ENCODE measurements around the gene TMEM18. TPM values are rescaled to one million over a fixed set of nuclear protein-coding genes. Genes with fewer than 3 reads are reported as not detected.

TMEM18 gene
- total and polyA plus RNA-seq, 2 of the 4 experiments (the other 2 are of a cell fraction), result 15.2 to 30.2 TPM

GRCh38 chr2:664063-664462 lies 13.1 kb downstream of the TMEM18 start:
- no peak overlapping the region for H2BK5ac ChIP-seq (ENCODE audit: low read depth, low read length, poor library complexity, severe bottlenecking)
- intact Hi-C loops (cut with micrococcal nuclease) (no loop called here), in situ Hi-C loops (cut with MboI; ENCODE audit: low sequenced_read_pairs) (loop anchor here (10.0 kb wide), 1 partner anchor 419 kb away; no protein-coding TSS in a partner anchor), dilution Hi-C loops (cut with HindIII; ENCODE audit: low sequenced_read_pairs, unreplicated experiment) (no loop called here)
- peaks cover 15% of the 10 kb centered on the region for H3K36me3 ChIP-seq (ENCODE audit: control insufficient read depth, insufficient read depth, low read length)
- H2BK120ac ChIP-seq (ENCODE audit: low read depth, low read length), result no peak overlapping the region
- no peak overlapping the region for H3K14ac ChIP-seq (replicated peaks; ENCODE audit: low read depth, low read length)
- DNase-seq (no peak), ATAC-seq (ENCODE audit: low read depth) (no peak)
- H3K56ac ChIP-seq (ENCODE audit: extremely low read depth, insufficient read depth, low read length), result no peak overlapping the region
- peaks cover 5% of the 10 kb centered on the region; the same call in 1 of the 2 replicates for H3K9me1 ChIP-seq (ENCODE audit: insufficient read depth, low read length)
- H2BK20ac ChIP-seq (ENCODE audit: low read depth, low read length), result no peak overlapping the region
- no peak overlapping the region for H2AK5ac ChIP-seq (ENCODE audit: low read depth, low read length)
- CTCF ChIA-PET, result interaction anchor here (0.6 kb wide), 1 partner anchor 476 kb away, joined by 4 read pairs; no protein-coding TSS in a partner anchor
- H3K9ac ChIP-seq (ENCODE audit: low read depth, low read length), result no peak overlapping the region
- no peak overlapping the region for H4K91ac ChIP-seq (ENCODE audit: insufficient read depth, low read depth, low read length)
- H2BK15ac ChIP-seq (ENCODE audit: low read depth, low read length), result no peak overlapping the region
- H2AFZ ChIP-seq (replicated peaks; ENCODE audit: low read length, poor library complexity), result no peak overlapping the region
- no CpG with 5 or more reads among the region's 3 CpGs for WGBS, 2 experiments (ENCODE audit: extremely low coverage in 2 of 2, insufficient read length in 1 of 2)
- no peak overlapping the region for H3K4me3 ChIP-seq (ENCODE audit: insufficient read depth, low read depth, low read length)
- peaks cover 3% of the 10 kb centered on the region; the same call in 1 of the 2 replicates for H3K9me3 ChIP-seq (ENCODE audit: control insufficient read depth, insufficient read depth, low read length)
- H3K4me2 ChIP-seq (ENCODE audit: low read depth, low read length), result no peak overlapping the region
- H2AK9ac ChIP-seq (replicated peaks; ENCODE audit: low read depth, low read length, poor library complexity), result no peak overlapping the region
- no peak overlapping the region for H3K27ac ChIP-seq (ENCODE audit: insufficient read depth, low read length)
- H3K4me1 ChIP-seq (ENCODE audit: control insufficient read depth, insufficient read depth, low read length), result peaks cover 4% of the 10 kb centered on the region
- no peak overlapping the region for H4K5ac ChIP-seq (ENCODE audit: low read depth, low read length)
- H4K8ac ChIP-seq (ENCODE audit: low read depth in 2 of 2, low read length in 2 of 2), result no peak overlapping the region
- no peak overlapping the region for H3K23ac ChIP-seq (ENCODE audit: low read depth, low read length)
- peaks cover 7% of the 10 kb centered on the region for H3K27me3 ChIP-seq (ENCODE audit: control insufficient read depth, insufficient read depth, low read length)
- no peak overlapping the region for H3K18ac ChIP-seq (ENCODE audit: low read depth, low read length)
- TF ChIP-seq MXI1 (IDR thresholded peaks at IDR 0.05; ENCODE audit: borderline replicate concordance, low read depth, low read length), result no peak
- no peak for TF ChIP-seq CHD1 (IDR thresholded peaks at IDR 0.05; ENCODE audit: low read depth, low read length)
- no peak for TF ChIP-seq RCOR1 (IDR thresholded peaks at IDR 0.05; ENCODE audit: insufficient replicate concordance, low read length)
- TF ChIP-seq CEBPB (IDR thresholded peaks at IDR 0.05; ENCODE audit: low read depth, low read length), result no peak
- TF ChIP-seq BHLHE40 (IDR thresholded peaks at IDR 0.05; ENCODE audit: low read depth, low read length), result no peak
- TF ChIP-seq USF2 (IDR thresholded peaks at IDR 0.05; ENCODE audit: low read depth, low read length), result no peak
- no peak for TF ChIP-seq CTCF (conservative IDR thresholded peaks at IDR 0.05; ENCODE audit: low read depth, low read length)
- no peak for TF ChIP-seq NFE2L2 (IDR thresholded peaks at IDR 0.05; ENCODE audit: low read depth, low read length)
- no peak for TF ChIP-seq ELK1 (IDR thresholded peaks at IDR 0.05; ENCODE audit: borderline replicate concordance, low read depth, low read length)
- no peak for TF ChIP-seq RAD21 (IDR thresholded peaks at IDR 0.05; ENCODE audit: low read length)
- TF ChIP-seq SMC3 (IDR thresholded peaks at IDR 0.05; ENCODE audit: low read depth, low read length), result no peak
- no peak for TF ChIP-seq RFX5 (IDR thresholded peaks at IDR 0.05; ENCODE audit: low read depth, low read length)
- TF ChIP-seq MAZ (IDR thresholded peaks at IDR 0.05; ENCODE audit: borderline replicate concordance, low read depth, low read length), result no peak
- no TSS peak for BruUV-seq (replicated peaks)
- peaks cover 10 to 18% of the 10 kb centered on the region in 2 experiments for H3K79me1 ChIP-seq (ENCODE audit: low read depth in 1 of 2, low read length in 2 of 2)
- H3K4ac ChIP-seq (ENCODE audit: low read depth, low read length), result no peak overlapping the region
- POLR2A ChIA-PET (ENCODE audit: unreplicated experiment), result no interaction called here
- H4K20me1 ChIP-seq (ENCODE audit: insufficient read depth, low read length), result no peaks in the 10 kb centered on the region

Measured in IMR-90 (cell line).